Activated naive CD4-positive, alpha-beta T cell treated with anti-CD3 and anti-CD28 coated beads, Interleukin-2, amount 50 U/mL, for 24 hours (primary cell): ENCODE measurements around the gene HNMT.

Experiments used
- H3K27ac Mint-ChIP-seq: one replicate; pipeline ENCODE4 v1.8.0; 2021; ENCODE audit warnings: mild to moderate bottlenecking, mixed read lengths
- H3K27me3 Mint-ChIP-seq: one replicate; pipeline ENCODE4 v1.8.0; 2021; ENCODE audit warnings: mixed read lengths
- H3K36me3 Mint-ChIP-seq: one replicate; pipeline ENCODE4 v1.8.0; 2021; ENCODE audit warnings: mixed read lengths
- H3K4me1 Mint-ChIP-seq: one replicate; pipeline ENCODE4 v1.8.0; 2021; ENCODE audit warnings: mixed read lengths
- H3K4me3 Mint-ChIP-seq: one replicate; pipeline ENCODE4 v1.8.0; 2021; ENCODE audit warnings: mild to moderate bottlenecking, mixed read lengths
- H3K9me3 Mint-ChIP-seq: one replicate; pipeline ENCODE4 v1.8.0; 2021; ENCODE audit warnings: mixed read lengths

HNMT gene

DNA sequence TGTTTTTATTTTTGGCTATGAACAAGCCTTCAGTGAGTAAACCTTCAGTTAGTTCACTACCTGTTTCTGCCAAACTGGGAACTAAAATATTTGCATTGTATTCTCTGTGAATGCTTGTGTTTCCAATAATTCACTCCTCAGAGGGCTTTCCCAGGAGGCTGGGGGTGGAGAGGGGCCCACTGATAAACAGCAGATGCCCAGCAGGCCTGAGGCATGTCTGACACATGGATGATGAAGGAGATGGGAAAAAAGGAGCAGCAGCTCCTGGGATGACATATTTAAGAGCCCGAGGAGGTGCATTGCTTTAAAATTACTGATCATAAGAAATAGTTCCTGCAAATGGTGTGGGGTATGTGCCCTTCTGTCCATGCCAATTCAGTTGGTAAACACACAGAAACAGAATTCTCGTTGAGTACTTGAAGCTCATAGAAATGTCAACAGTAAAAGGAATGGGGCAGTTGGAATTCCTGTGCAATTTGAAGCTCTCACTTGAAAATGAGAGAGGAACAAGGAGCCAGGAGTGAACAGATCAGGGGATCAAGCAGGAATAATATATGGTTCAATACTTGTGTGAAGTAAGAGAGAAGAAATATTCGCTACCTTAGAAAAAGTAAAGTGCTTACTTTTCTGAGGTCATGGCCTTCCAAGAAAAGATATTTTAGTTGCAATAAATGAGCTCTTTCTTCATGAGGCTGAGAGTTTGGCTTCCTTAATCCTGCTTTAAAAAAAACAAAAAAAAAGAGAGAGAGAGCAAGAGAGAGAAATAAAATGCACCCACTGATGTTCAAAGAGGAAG lies 22.0 kb upstream of the HNMT start:
- peaks cover 5% of the 10 kb centered on the region for H3K27me3 Mint-ChIP-seq
- no peaks in the 10 kb centered on the region for H3K36me3 Mint-ChIP-seq
- H3K4me3 Mint-ChIP-seq: no peak overlapping the region
- no peak overlapping the region for H3K27ac Mint-ChIP-seq
- no peaks in the 10 kb centered on the region for H3K9me3 Mint-ChIP-seq
- H3K4me1 Mint-ChIP-seq: no peaks in the 10 kb centered on the region

- H3K4me1 Mint-ChIP-seq: no peaks in the 10 kb centered on the region
- H3K4me3 Mint-ChIP-seq: no peak overlapping the region
- H3K27ac Mint-ChIP-seq: no peak overlapping the region
- H3K27me3 Mint-ChIP-seq: peaks cover 5% of the 10 kb centered on the region
- no peaks in the 10 kb centered on the region for H3K9me3 Mint-ChIP-seq
- no peaks in the 10 kb centered on the region for H3K36me3 Mint-ChIP-seq
These were observed 21.2 kb upstream of the HNMT start for GRCh38 chr2:137942833-137943677.

DNA sequence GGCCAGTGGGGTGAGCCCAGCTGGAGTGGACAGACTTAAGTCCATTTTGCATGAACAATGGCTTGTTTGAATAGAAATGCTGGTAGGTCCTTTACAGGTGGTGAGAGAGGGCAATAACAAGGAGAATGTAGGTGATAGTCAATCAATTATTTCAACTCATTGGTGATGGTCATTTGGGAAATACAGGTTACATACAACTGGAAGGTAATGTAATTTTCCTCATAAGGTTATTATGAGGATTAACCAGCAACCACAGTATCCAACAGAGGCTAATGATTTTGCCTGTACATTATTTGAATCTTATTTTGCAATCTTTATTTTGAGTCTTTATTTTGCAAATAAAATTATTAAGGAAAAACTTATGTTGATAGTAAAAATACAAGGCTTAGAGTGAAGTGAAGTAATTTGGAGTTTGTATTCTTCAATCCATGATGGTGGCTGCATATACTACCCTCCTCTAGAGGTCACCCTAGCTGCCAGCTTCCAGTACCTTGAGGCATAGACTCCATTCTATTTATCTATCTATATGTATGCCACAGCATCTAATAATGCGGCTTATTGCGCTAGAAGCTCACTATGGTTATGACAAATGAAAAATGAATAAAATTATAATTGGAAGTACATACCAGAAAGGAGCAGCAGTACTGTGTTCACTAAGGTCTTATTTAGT lies 20.5 kb upstream of the HNMT start:
- Mint-ChIP-seq H3K36me3 (no peaks in the 10 kb centered on the region), H3K4me3 (no peak overlapping the region), H3K9me3 (no peaks in the 10 kb centered on the region), H3K4me1 (no peaks in the 10 kb centered on the region), H3K27me3 (peaks cover 5% of the 10 kb centered on the region), H3K27ac (no peak overlapping the region)

GRCh38 chr2:137944714-137945113 lies 19.6 kb upstream of the HNMT start:
- no peak overlapping the region for H3K4me3 Mint-ChIP-seq
- no peak overlapping the region for H3K27ac Mint-ChIP-seq
- no peaks in the 10 kb centered on the region for H3K4me1 Mint-ChIP-seq
- H3K36me3 Mint-ChIP-seq: no peaks in the 10 kb centered on the region
- H3K27me3 Mint-ChIP-seq: peaks cover 5% of the 10 kb centered on the region
- H3K9me3 Mint-ChIP-seq: no peaks in the 10 kb centered on the region

- no peaks in the 10 kb centered on the region for H3K4me1 Mint-ChIP-seq
- H3K27me3 Mint-ChIP-seq: peaks cover 2% of the 10 kb centered on the region
- no peak overlapping the region for H3K4me3 Mint-ChIP-seq
- H3K36me3 Mint-ChIP-seq: no peaks in the 10 kb centered on the region
- H3K27ac Mint-ChIP-seq: no peak overlapping the region
- H3K9me3 Mint-ChIP-seq: no peaks in the 10 kb centered on the region
These were observed 19.0 kb upstream of the HNMT start for GRCh38 chr2:137945229-137945628.

DNA sequence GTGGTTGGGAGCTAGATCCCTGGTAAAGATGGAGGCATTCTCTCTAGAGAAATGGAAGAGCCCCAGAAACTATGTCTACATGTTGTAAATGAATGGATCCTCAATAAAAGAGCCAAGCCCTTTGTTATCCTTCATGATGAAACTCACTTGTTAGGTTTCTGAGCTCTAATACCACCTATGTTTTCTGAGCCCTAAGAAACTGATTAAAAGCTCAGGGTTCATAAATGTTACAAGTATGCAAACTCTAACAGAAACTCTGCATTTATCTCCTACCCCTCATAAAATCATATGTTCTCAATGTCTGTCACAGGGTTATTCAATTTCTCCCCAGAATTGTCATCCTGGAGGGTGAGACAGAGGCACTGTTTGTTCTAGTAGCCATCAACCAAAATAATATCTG lies 18.0 kb upstream of the HNMT start:
- Mint-ChIP-seq H3K27me3 (peaks cover 2% of the 10 kb centered on the region), H3K36me3 (no peaks in the 10 kb centered on the region), H3K9me3 (no peaks in the 10 kb centered on the region), H3K4me3 (no peak overlapping the region), H3K4me1 (no peaks in the 10 kb centered on the region), H3K27ac (no peak overlapping the region)

- Mint-ChIP-seq H3K27ac (no peak overlapping the region), H3K36me3 (no peaks in the 10 kb centered on the region), H3K27me3 (peaks cover 2% of the 10 kb centered on the region)
These were observed 17.1 kb upstream of the HNMT start for GRCh38 chr2:137947032-137947727.

GRCh38 chr2:137947728-137948336 lies 16.4 kb upstream of the HNMT start:
- no peak overlapping the region for H3K27ac Mint-ChIP-seq
- no peaks in the 10 kb centered on the region for H3K9me3 Mint-ChIP-seq
- no peak overlapping the region for H3K4me3 Mint-ChIP-seq
- peaks cover 2% of the 10 kb centered on the region for H3K27me3 Mint-ChIP-seq
- no peaks in the 10 kb centered on the region for H3K36me3 Mint-ChIP-seq
- H3K4me1 Mint-ChIP-seq: peaks cover 11% of the 10 kb centered on the region

More at GRCh38 chr2:137947032-137947727, 17.1 kb upstream of the HNMT start:
- H3K4me1 Mint-ChIP-seq: peaks cover 6% of the 10 kb centered on the region
- H3K9me3 Mint-ChIP-seq: no peaks in the 10 kb centered on the region
- H3K4me3 Mint-ChIP-seq: no peak overlapping the region

- peaks cover 16% of the 10 kb centered on the region for H3K4me1 Mint-ChIP-seq
- H3K9me3 Mint-ChIP-seq: no peaks in the 10 kb centered on the region
- H3K27me3 Mint-ChIP-seq: peaks cover 2% of the 10 kb centered on the region
- no peak overlapping the region for H3K4me3 Mint-ChIP-seq
- no peak overlapping the region for H3K27ac Mint-ChIP-seq
- no peaks in the 10 kb centered on the region for H3K36me3 Mint-ChIP-seq
These were observed 15.4 kb upstream of the HNMT start for GRCh38 chr2:137948894-137949293.

DNA sequence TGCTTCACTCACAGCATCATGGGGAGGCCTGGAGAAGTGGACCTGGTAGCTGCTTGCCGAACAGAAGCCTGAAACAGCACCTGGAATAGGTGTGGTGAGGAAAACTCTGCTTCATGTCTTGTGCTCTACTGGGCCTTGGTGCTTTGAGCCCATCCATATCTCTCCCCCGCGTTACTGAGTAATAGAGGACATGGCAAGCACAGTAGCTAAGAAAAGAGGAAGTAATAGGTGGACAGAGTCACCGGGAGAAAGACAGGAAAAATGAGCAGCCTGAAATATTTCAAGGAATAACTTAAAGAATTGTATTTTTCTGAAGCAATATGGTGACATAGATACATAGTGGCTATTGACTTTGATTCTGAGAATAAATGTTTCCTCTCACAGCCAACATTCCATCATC lies 14.0 kb upstream of the HNMT start:
- H3K9me3 Mint-ChIP-seq: no peaks in the 10 kb centered on the region
- peaks cover 2% of the 10 kb centered on the region for H3K27me3 Mint-ChIP-seq
- H3K36me3 Mint-ChIP-seq: no peaks in the 10 kb centered on the region
- H3K4me1 Mint-ChIP-seq: peaks cover 16% of the 10 kb centered on the region
- no peak overlapping the region for H3K4me3 Mint-ChIP-seq
- no peak overlapping the region for H3K27ac Mint-ChIP-seq

DNA sequence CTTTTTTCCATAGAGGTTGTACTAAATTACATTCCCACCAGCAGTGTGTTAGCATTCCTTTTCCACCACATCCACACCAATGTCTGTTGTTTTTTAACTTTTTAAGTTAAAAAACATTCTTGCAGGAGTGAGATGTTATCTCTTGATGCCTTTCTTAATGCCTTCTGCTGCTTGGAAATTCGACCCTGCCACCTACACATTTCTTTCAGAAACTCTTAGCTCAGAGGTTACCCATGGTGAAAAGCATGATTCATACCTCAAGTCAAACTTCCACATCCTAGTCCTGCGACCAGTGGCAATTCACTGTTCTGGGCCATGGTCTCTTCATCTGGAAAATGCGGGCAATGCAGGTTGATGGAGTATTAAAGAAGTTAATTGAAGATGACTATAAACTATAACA lies 12.7 kb upstream of the HNMT start:
- Mint-ChIP-seq H3K36me3 (no peaks in the 10 kb centered on the region), H3K4me3 (no peak overlapping the region), H3K4me1 (peaks cover 16% of the 10 kb centered on the region), H3K9me3 (no peaks in the 10 kb centered on the region), H3K27me3 (no peaks in the 10 kb centered on the region), H3K27ac (no peak overlapping the region)

- Mint-ChIP-seq H3K4me1 (peaks cover 16% of the 10 kb centered on the region), H3K9me3 (no peaks in the 10 kb centered on the region), H3K36me3 (no peaks in the 10 kb centered on the region), H3K27me3 (no peaks in the 10 kb centered on the region), H3K27ac (peak overlapping the region; percentile 83), H3K4me3 (peak overlapping the region; percentile 68)
These were observed 11.6 kb upstream of the HNMT start for GRCh38 chr2:137952586-137953129.

DNA sequence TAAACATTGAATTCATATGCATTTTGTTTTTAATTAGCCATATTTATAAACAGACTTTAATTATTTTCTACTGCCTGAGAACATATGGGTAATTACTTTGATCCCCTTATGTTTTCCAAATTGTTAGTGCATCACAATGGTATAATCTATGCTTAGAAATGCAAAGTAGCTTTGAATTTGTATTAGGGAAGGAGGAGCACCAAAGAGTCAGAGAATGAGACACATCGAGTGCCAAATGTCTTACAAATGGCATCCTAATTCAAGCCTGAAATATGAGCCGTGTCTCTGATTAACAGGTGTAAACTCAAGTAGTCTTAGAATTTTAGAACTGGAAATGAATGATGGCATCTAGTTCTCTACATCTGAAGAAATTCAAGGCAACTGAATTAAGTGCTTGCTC lies 8.7 kb upstream of the HNMT start:
- Mint-ChIP-seq H3K4me3 (no peak overlapping the region), H3K36me3 (no peaks in the 10 kb centered on the region), H3K9me3 (no peaks in the 10 kb centered on the region), H3K27me3 (peaks cover 4% of the 10 kb centered on the region), H3K27ac (no peak overlapping the region), H3K4me1 (peaks cover 16% of the 10 kb centered on the region)

GRCh38 chr2:137957033-137957432 lies 7.2 kb upstream of the HNMT start:
- Mint-ChIP-seq H3K36me3 (no peaks in the 10 kb centered on the region), H3K9me3 (no peaks in the 10 kb centered on the region), H3K4me3 (no peak overlapping the region), H3K27ac (no peak overlapping the region), H3K4me1 (peaks cover 11% of the 10 kb centered on the region), H3K27me3 (peaks cover 4% of the 10 kb centered on the region)

- no peaks in the 10 kb centered on the region for H3K36me3 Mint-ChIP-seq
- peaks cover 4% of the 10 kb centered on the region for H3K27me3 Mint-ChIP-seq
- no peaks in the 10 kb centered on the region for H3K4me1 Mint-ChIP-seq
- H3K4me3 Mint-ChIP-seq: no peak overlapping the region
- no peak overlapping the region for H3K27ac Mint-ChIP-seq
- no peaks in the 10 kb centered on the region for H3K9me3 Mint-ChIP-seq
These were observed 5.1 kb upstream of the HNMT start for GRCh38 chr2:137959166-137959565.
